HG02943 (cell line): ENCODE results near the gene SERPINE1.
"Not testable (repeated sequence)": the region's sequence is repeated elsewhere in the genome, so short reads cannot be mapped to it uniquely, and the experiment has no call there.

Experiments
- ATAC-seq: cut with Tn5 transposase; IDR thresholded peaks from one replicate; pipeline ENCODE4 v1.9.1; 2021; ENCODE audit warnings: mild to moderate bottlenecking, low read depth, moderate library complexity; ENCODE audit not compliant: unreplicated experiment

Gene SERPINE1

GRCh38 chr7:101100858-101101847 lies 25.8 kb upstream of the SERPINE1 start:
- no peak for ATAC-seq

DNA sequence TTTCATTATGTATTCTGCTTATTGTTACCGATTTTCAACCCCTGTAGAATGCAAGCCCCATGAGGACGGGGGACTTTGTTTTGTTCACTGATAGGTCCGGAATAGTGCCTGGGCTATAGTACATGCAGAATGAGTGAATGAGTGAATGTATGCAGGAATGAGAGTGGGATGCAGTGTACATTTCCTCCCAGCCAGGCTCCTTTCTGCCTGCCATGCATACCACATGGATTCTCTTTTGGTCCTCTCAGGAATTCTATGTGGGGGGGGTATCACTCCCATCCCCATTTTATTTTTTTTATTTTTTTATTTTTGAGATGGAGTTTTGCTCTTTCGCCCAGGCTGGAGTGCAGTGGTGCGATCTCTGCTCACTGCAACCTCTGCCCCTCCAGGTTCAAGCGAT lies 24.9 kb upstream of the SERPINE1 start:
- no peak for ATAC-seq

DNA sequence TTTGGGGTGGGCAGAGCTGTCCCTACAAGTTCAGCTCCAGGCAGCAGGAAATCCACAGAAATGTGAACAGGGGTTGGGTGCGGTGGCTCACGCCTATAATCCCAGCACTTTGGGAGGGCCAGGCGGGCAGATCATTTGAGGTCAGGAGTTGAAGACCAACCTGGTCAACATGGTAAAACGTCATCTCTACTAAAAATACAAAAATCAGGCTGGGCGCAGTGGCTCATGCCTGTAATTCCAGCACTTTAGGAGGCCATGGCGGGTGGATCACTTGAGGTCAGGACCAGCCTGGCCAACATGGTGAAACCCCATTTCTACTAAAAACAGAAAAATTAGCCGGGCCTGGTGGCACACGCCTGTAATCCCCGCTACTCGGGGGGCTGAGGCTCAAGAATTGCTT lies 23.2 kb upstream of the SERPINE1 start:
- ATAC-seq, result not testable (repeated sequence)

DNA sequence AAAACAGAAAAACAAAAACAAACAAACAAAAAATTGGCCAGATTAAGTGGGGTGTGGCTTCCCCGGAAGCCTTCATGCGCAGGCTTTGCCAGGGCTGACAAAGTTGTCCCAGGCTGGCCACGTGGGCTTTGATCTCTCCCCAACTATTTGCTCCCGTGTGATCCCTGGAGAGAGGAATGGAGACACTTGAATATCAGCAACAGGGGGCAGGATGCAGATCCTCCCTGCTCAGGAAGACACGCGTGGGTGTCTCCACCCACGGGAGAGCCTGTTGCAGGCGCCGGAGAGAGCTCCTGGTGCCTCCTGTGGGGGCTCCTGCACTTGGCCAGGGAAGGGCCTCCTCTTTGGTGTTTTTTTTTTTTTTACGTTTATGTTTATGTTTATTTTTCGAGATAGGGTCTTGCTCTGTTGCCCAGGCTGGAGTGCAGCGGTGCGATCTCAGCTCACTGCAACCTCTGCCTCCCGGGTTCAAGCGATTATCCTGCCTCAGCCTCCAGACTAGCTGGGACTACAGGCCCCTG lies 22.7 kb upstream of the SERPINE1 start:
- ATAC-seq, result no peak

GRCh38 chr7:101104799-101105198 lies 22.1 kb upstream of the SERPINE1 start:
- no peak for ATAC-seq

DNA sequence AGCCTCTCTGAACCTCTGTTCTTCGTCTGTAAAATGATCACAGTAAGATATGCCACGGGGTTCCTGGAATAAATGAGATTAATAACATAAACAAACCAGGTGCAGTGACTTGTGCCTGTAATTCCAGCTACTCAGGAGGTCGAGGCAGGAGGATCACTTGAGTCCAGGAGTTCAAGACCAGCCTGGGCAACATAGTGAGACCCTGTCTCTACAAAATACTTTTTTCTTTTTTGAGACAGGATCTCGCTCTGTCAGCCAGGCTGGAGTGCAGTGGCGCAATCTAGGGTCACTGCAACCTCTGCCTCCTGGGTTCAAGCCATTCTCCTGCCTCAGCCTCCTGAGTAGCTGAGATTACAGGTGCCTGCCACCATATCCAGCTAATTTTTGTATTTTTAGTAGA lies 21.7 kb upstream of the SERPINE1 start:
- not testable (repeated sequence) for ATAC-seq

- ATAC-seq, result no peak
Observed at GRCh38 chr7:101106386-101106785, 20.5 kb upstream of the SERPINE1 start.

DNA sequence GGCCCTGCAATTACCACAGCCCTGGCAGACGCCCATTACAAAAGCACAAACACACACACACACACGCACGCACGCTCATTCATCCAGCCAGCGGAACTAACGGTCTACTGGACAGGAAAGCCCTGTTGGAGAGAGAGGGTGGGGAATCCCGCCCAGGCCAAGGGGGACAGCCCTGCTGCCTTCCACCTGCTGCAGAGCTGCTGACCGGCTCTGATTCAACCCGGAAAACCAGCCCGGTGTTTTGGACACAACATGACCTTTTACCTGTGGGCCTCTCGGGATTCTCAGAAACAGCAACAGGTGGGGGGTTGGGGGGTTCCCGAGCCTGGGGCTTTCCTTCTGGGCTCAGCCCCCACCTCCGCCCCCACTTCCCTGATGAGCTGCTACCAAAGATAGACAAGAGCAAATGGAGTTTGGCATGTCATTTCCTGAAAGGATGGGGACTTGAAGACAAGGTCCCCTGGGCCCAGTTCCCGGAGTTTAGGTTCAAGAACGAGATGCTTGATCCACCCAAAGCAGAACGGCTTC lies 18.5 kb upstream of the SERPINE1 start:
- ATAC-seq, result no peak

DNA sequence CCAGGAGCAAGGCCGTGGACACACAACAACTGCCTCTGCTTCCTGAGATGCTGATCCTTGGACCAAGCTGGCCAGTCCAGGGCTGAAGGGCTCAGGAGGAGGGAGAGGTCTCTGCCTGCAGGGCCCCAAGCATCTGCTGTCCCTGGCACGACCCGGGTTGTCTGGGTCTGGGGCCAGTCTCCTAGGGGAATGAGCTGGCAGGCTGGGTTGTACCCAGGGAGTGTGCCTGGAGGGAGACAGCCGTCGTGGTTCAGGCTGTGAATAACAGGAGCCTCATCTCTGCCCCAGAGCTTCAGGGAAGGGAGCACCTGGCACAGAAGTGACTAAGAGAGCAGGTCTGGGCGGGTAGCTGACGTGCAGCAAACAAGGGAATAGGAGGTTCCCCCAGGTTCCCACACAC lies 17.9 kb upstream of the SERPINE1 start:
- no peak for ATAC-seq

- no peak for ATAC-seq
Observed at GRCh38 chr7:101109368-101109767, 17.5 kb upstream of the SERPINE1 start.

DNA sequence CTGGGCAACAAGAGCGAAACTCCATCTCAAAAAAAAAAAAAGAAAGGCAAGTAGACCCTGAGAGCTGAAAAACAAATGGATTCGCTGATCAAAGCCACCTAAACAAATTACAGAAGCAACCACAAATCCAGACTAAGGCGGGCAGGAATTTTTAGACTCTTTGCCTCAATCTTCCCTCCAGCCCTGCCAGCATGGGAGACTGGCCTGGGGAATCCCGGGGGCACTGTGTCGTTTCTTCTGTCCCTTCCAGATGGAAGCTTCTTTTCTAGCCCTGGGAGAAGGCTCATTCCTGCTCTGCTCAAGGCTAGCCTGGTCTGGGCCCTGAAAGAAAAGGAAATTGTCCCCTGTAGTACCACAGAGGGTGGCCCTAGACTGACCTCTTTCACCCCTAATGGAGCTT lies 15.6 kb upstream of the SERPINE1 start:
- ATAC-seq, result no peak

DNA sequence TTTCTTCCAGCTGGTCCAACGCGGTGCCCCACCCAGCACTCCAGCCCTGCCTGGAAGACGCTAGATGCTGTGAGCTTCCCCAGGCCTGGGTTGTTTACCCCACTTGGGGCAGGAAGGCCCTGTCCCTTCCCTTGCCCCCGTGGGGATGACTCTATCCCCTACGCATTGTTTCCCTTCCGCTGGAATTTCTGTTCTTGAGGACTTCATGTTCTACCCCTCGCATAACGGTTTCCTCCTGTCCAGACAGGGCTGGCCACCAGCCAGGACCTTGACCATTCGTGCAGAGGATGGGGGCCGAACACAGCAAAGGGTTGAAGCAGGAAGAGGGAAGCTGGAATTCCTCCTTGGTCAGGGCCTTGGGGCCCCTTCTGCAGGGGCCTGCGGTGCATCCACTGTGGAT lies 14.7 kb upstream of the SERPINE1 start:
- no peak for ATAC-seq

DNA sequence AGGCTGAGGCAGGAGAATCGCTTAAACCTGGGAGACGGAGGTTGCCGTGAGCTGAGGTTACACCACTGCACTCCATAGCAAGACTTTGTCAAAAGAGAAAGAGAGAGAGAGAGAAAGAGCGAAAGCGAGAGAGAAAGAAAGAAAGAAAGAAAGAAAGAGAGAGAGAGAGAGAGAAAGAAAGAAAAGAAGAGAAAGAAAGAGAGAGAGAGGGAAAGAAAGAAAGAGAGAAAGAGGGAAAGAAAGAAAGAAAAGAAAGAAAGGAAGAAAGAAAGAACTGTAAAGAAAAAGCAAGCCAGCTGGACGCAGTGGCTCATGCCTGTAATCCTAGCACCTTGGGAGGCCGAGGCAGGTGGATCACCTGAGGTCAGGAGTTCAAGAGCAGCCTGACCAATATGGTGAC lies 13.8 kb upstream of the SERPINE1 start:
- ATAC-seq, result not testable (repeated sequence)

DNA sequence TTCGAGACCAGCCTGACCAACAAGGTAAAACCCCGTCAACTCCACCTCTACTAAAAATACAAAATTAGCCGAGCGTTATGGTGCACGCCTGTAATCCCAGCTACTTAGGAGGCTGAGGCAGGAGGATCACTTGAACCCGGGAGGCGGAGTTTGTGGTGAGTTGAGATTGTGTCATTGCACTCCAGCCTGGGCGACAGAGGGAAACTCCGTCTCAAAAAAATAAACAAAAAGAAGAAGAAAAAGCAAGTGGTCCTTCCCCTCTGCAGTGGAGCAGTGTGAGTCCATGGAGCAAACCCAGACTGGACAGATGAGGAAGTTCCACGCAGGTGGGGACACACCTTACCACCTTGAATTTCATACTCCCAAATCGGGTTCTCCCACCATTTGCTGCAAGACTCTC lies 13.1 kb upstream of the SERPINE1 start:
- ATAC-seq, result no peak

GRCh38 chr7:101114492-101114891 lies 12.4 kb upstream of the SERPINE1 start:
- no peak for ATAC-seq

DNA sequence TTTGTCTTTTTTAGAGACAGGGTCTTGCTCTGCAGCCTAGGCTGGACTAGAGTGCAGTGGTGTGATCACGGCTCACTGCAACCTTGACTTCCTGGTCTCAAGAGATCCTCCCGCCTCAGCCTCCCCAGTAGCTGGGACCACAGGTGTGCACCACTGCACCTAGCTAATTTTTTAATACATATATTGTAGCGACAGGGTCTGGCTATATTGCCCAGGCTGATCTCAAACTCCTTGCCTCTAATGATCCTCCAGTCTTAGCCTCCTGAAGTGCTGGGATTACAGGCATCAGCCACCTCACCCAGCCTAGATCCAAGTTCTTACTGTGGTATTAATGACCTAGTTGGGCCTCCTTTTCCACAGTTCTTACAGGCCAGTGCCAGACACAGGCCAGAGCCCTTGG lies 11.7 kb upstream of the SERPINE1 start:
- ATAC-seq, result no peak

GRCh38 chr7:101116898-101117297 lies 10.0 kb upstream of the SERPINE1 start:
- ATAC-seq, result no peak

DNA sequence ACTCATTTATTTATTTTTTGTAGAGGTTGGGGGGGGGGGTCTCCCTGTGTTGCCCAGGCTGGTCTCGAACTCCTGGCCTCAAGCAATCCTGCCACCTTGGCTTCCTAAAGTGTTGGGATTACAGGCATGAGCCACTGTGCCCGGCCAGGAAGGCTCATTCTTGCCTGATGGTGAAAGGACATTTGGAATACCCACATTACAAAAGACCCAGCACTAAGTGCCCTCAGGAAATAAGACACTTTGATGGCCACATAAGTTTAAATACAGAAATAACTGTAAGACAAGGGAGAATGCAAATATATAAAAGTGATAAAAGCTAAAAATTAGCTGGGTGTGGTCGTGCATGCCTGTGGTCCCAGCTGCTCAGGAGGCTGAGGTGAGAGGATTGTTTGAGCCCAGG lies 8.0 kb upstream of the SERPINE1 start:
- no peak for ATAC-seq

DNA sequence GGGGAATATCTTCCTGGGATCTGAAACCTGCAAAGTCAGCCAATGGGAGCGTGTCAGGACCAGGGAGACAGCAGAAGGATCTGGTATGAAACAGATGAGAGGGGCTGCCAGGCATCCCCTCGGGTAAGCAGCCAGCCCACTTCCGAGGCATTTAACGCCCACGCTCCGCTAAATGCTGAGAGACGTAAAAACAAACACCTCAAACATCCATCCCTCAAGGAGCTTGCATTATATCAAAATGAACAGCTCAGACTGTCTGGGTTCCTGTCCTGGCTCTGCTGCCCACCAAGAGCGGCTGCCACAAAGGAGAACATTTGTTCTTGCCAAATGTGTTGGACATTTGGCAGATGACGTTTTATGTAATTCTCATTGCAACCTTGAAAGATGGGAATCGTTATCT lies 7.0 kb upstream of the SERPINE1 start:
- no peak for ATAC-seq

DNA sequence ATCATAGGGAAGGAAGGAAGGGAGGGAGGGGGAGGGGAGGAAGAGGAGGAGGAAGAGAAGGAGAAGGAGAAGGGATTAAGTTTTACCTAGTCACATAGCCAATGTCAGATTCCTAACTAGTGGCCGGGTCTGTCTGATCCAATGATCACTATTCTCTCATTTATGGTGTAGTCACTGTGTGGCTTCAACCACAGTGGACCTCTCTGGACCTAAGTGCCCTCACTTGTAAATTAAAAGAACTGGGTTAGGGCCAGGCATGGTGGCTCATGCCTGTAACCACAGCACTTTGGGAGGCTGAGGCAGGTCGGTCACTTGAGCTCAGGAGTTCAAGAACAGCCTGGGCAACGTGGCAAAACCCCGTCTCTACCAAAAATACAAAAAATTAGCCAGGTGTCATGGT lies 6.6 kb upstream of the SERPINE1 start:
- no peak for ATAC-seq

GRCh38 chr7:101121631-101121990 lies 5.3 kb upstream of the SERPINE1 start:
- not testable (repeated sequence) for ATAC-seq
